Right renal cortex interstitium (tissue), 3 donors: Measurements from ENCODE around the gene SSBP3. TPM values are rescaled to one million over a fixed set of nuclear protein-coding genes. Genes with fewer than 3 reads are reported as not detected.

Experiments used
- DNase-seq, 3 donors: peaks; one replicate each; pipeline ENCODE4 v3.0.0-alpha.2; 2013; ENCODE audit warnings: low read depth in 3 of 3, low spot score in 2 of 3
- polyA plus RNA-seq, 3 donors: library from polyadenylated mRNA; unstranded; fragments of 120-200 nt; gene quantifications; one replicate each; pipeline ENCODE4 v1.2.1, GENCODE V29; 2013; ENCODE audit not compliant: insufficient read length in 3 of 3

Gene SSBP3
- polyA plus RNA-seq, 3 donors, result 103 to 110 (median 105) TPM

DNA sequence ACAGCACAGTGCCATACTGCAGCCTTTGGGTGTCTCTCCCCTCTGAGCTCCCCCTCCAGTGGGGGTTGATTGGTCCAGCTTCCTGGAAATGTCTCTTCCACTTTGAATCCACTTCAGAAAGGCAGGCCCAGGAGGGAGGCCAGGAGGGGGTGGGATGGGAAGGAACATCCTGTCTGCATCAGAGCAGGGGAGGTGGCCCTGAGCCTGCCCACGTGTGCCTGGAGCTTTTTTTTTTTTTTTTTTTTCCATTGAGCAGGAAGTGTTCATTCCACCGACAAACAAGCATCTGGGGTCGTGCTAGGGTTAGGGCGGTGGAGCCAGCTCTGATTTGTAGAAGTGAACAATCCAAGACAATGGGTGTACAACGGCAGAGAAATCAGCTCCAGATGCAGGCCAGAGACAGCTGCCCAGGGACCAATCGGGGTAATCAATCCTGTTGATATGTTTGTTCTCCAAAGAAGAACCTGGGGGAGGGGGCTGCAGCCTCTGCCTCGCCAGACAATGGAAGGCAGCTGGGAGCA lies 93.3 kb downstream of the SSBP3 start:
- DNase-seq, result no peak

- DNase-seq, result no peak
These were observed 94.7 kb downstream of the SSBP3 start for GRCh38 chr1:54311506-54311905.

DNA sequence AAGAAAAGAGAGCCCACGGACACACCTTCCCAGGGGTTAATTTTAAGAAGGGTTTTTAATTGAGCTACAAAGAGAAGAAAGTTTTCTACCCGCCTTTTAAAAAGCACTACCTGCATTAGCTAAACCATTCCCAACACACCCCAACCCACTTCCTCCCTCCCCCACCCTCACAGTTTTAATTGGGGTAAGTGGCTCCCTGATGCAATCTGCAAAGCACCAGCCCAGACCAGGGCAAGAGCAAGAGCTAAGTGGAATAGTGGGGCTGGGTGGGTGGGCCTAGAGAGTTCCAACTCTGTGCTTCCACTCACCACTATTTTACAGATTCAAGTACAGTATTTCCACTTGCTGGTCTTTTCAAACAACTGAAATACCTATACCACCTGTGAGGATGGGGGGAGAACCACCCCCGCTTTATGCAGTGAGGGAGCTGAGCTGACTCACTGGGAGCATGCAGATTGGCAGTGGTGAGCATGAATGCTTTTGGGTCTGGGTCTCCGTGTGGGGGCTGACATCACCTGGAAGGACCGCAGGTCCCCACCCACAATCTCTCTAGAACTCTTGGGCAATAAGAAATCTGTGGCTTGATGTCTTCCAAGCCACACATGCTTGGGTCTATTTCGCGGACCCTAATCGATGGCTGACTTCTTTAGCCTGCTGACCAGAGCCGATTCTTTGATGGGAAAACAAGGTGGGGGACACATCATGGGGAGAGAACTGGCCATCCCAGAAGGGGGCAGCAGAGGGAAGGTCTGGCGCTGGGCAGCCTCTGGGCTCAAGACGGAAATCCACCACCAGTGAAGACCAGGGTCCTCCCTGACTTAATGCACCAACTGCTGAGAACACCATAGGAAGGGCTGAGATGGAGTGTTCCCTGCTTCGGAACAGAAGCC lies 95.5 kb downstream of the SSBP3 start:
- DNase-seq, result no peak

DNA sequence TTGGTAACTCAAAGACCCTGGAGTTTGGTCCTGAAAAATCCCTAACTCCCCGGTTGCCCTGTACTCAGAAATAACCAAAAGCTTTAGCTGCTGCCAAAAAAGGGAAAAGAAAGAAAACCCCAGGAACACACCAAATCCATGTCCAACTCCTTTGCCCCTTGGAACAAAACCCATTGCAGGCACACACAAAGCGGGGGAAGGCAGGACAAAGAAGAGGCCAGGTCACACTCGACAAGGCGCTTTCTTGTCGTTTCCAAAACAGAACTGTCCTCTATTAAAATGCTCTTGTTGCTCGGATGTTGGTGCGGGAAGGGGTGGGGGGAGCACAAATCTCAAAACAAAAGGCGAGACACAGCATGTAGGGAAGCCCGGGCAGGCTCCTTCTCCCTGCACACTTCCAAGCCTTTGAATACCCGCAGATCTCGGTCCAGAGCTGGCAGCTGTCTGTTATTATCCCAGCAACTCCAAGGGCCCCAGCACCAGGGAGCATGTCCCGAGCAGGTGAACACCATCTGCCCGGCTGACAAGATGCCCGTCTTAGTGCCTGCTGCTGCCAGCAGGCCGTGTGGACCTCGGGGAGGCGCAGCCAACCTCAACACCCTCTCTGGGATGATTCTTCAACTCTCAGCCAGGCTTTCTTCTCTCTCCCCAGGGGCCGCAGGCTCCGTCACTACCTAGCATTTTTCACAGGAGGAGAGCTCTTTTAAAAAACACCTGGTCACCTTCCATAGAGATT lies 96.4 kb downstream of the SSBP3 start:
- DNase-seq, result no peak

DNA sequence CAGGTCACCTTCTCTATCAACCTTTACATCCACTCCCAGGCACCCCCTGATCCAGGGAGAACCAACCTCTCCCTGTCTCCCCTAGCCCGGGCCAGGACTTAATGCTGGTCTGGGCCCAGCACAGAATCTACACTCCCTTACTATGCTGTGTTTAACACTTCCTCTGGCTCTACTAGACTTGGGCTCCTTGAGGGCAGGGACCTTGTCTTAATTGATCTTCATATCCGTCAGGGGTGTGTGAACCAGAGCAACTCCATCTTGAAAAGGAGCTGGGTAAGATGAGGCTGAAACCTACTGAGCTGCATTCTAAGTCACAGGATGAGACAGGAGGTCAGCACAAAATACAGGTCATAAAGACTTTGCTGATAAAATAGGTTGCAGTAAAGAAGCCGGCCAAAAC lies 98.9 kb downstream of the SSBP3 start:
- DNase-seq, result no peak

DNA sequence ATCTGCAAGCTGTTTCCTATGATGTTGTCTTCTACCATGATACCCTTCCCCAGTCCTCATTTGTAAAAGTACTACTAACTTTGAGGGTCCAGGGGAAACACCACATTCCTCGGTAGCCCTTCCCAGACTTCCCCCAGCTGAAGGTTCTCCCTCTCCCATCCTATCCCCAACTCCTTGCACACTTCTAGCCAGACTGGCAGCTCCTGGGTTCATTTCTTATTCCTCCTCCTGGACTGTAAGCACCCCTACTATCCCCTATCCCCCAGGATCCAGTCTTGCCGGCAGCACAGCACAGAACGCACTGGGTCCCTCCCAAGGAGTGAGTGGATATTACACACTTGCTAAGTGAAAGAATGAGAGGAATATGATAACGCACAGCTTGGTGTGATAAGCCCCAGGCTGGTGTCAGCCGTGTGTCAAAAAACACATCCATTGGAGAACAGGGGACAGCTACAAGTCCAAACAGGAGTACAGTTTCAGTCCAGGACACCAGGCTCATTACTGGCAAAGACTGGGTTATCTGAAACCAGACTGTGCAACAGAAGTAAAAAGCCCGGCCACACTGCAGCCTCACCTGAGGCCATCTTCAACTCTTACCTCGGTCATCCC lies 100.2 kb downstream of the SSBP3 start:
- no peak for DNase-seq

- no peak for DNase-seq
These were observed 101.7 kb downstream of the SSBP3 start for GRCh38 chr1:54304518-54304917.

DNA sequence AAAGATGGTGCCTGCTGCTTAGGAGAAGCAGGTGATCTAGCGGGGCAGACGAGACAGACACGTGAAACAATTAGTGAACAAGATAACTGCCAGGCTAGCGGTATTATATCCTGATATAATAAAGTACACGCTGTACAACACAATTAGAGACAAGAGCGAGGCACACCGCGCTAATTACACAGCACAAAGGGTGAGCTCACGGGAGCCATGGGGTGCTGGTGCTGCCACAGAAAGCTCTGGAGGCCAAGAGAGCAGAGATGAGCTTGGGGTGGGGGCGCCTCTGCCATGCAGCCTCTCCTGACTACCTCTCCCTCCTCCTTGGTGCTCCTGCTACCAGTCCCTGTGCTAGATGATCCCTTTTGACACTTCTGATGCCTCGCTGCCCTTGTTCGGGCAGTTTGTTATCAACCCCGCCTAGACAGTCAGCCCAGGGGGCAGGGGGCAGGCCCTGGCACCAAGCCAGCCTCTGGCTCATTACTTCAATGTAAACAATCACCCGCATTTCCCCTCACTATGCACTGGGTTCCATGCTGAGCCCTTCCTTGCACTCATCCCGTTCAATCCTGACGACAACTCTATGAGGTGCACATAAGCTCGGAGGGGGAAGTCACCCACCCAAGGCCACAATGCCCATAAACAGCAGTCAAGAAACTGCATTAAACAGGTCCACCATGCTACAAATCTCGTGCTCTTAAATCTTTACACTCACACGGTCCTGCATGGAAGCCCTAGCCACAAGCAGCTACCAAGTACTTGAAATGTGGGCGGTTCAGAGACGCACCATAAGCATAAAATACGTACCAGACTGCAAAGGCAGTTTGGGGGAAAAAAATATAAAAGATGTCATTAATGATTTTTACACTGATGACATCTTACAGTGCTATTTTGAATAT lies 103.0 kb downstream of the SSBP3 start:
- DNase-seq, result no peak

GRCh38 chr1:54302549-54302948 lies 103.6 kb downstream of the SSBP3 start:
- no peak for DNase-seq

GRCh38 chr1:54301497-54301896 lies 104.7 kb downstream of the SSBP3 start:
- no peak for DNase-seq

DNA sequence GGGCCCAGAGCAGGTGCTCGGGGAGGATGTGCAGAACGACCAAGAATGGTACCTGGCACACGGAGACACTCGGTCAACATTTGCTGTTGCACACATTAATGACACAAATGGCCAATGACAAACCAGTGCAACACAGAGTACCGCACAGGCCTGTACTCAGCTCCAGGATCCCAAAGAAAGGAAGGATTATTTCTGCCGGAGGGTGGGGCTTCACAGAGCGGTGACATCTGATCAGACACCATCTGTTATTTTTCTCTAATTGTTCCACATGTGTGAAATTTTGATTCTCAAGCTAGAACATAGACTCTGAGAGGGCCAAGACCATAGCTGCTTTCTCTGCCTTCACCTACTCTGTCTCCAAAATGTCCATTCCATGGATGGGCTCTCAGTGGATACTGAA lies 105.8 kb downstream of the SSBP3 start:
- no peak for DNase-seq

DNA sequence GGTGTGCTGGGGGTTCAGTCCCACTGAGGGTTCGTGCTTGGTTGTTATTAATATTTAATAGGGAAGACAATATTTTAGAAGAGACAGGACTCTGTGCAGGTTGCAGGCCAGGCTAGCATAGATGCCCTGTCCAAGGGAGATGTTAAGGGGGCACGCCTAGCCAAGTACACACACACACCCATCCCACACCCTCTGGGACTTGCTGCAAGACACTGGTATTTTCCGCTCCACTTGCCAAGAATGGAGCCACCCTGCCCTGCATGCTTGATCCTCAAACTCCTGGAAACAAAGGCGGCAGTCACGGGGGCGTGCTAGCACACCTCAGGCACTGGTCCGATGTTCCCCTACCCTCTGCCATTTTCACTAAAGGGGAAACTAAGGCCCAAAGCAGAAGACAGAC lies 107.2 kb downstream of the SSBP3 start:
- no peak for DNase-seq

DNA sequence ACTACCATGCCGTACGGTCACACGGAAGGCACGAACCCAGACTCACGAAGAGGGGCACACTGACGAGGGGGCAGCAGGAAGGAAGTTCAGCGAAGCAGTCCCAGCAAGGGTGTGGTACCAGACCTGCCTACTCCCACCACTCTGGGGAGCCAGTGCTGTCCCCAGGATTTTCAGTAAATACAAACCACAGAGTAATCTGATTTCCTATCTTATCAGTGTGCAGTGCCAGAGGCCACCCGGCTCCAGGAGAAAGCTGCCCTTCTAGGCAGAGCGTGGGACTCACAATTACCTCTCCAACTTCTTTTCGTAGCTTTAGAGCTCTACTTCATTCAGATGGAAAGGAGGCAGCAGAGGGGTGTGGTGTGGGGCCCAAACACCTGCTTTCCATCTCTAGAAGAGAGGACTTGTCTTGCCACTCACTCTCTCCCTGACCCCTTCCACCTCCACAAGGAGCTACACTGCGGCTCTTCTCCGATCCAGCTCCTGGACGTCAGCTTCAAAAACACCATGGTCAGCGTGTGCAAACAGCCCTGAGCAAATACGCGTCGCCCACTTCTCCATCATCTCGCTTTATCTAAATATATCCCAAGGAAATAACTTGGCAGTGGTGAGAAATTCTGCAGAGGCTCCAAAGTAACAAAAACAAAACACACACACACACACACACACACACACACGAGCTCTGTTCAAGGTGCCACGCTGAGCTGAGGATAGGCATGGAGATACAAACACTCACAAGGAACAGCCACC lies 107.7 kb downstream of the SSBP3 start:
- no peak for DNase-seq

- no peak for DNase-seq
These were observed 108.5 kb downstream of the SSBP3 start for GRCh38 chr1:54297596-54298283.

DNA sequence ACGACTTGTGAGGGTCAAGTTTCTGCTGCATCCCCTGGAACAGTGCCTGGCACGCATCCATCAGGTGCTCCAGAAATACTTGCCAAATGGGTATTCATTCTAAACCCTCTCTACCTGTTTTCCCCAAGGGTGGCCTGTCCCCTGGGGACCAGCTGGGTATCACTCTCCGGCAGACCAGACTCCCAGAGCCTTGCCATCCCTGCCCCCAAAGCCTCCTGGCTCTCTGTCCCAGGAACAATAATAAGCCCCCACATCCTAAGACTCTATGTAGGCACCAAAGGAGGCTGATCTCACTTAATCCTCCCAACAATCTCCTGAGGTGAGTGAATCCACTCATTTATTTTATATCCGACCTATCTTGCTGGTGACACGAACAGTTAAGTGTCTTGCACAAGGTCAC lies 109.5 kb downstream of the SSBP3 start:
- no peak for DNase-seq

DNA sequence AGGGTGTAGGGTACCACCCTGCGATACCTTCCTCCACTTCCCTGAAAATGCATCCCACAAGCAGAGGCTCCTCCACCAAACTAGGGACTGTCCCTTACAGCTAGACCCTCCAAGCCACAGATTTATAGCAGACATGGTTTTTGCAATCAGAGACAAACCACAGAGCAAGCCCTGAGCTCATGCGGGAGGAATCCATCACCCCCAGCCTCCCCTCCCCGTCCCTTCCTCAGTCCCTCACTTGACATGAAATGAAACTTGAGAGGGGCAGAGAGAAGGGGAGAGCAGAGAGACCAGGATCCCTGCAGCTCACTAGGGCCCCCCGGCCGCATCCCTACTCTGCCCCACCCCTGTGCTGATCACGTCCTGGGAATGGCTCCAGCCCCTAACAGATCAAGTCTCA lies 111.3 kb downstream of the SSBP3 start:
- no peak for DNase-seq

DNA sequence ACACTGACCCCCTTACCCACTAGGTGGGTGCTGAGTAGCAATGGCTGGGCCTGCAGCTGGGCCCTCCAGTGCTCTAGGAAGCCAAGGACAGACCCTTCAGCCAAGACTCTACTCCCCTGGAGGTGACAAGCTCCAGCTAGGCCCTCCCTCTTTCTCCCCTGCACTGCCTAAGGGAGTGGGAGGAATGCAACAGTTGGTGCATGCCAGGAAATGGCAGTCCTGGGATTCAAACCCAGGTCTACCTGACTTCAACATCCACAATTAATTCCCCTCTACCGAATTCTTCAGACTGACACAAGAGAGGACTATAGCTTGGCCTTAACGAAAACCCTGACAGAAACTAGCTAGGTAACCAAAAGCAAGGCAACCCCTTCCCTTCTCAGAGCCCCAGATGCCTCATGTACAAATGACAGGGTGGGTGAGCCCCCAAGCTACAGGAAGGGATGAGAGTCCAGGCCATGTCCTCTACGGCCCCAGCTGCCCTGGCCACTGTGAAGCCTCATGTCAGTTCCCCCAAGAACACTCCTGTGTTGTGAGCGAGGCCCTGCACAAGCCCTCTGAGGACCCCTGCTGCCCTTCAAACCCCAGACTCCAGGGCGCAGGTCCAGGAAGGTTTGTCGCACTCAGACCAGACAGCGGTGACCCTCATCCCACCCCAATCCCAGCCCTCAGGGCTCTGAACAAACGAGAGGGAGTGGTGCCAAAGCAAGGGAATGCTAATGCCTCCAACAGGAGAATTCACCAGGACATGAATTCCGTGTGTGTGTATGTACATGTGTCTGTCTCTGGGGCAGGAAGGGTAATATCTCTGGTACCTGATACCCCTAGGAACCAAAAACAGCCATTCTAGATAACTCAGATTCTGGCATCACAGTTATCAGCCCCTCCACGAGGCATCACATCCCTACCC lies 113.9 kb downstream of the SSBP3 start:
- DNase-seq, result no peak
